GM21360 (cell line): Measurements from ENCODE around the gene MACROH2A2.
"Not testable (repeated sequence)": the region's sequence is repeated elsewhere in the genome, so short reads cannot be mapped to it uniquely, and the experiment has no call there.

Source experiments
- ATAC-seq: cut with Tn5 transposase; IDR thresholded peaks from one replicate; pipeline ENCODE4 v1.9.1; 2021; ENCODE audit warnings: mild to moderate bottlenecking, moderate library complexity; ENCODE audit not compliant: unreplicated experiment

MACROH2A2 gene

GRCh38 chr10:70097459-70097858 is 44.8 kb downstream of the MACROH2A2 start:
- ATAC-seq = no peak

GRCh38 chr10:70098271-70098670 is 45.6 kb downstream of the MACROH2A2 start:
- no peak for ATAC-seq

- not testable (repeated sequence) for ATAC-seq
Measured at GRCh38 chr10:70101068-70101562, 48.5 kb downstream of the MACROH2A2 start.

GRCh38 chr10:70101668-70102067 is 49.0 kb downstream of the MACROH2A2 start:
- no peak for ATAC-seq

GRCh38 chr10:70106958-70107791 is 54.5 kb downstream of the MACROH2A2 start:
- ATAC-seq = no peak

GRCh38 chr10:70109064-70109729 is 56.6 kb downstream of the MACROH2A2 start:
- ATAC-seq = no peak

- ATAC-seq = no peak
Measured at GRCh38 chr10:70111496-70111895, 58.9 kb downstream of the MACROH2A2 start.

- ATAC-seq = no peak
Measured at GRCh38 chr10:70112071-70112470, 59.4 kb downstream of the MACROH2A2 start.

- no peak for ATAC-seq
Measured at GRCh38 chr10:70114902-70115301, 62.3 kb downstream of the MACROH2A2 start.

GRCh38 chr10:70115948-70116682 is 63.5 kb downstream of the MACROH2A2 start:
- no peak for ATAC-seq

GRCh38 chr10:70117646-70118045 is 65.0 kb downstream of the MACROH2A2 start:
- ATAC-seq = no peak

GRCh38 chr10:70118196-70118595 is 65.5 kb downstream of the MACROH2A2 start:
- no peak for ATAC-seq

- no peak for ATAC-seq
Measured at GRCh38 chr10:70119197-70119596, 66.6 kb downstream of the MACROH2A2 start.

GRCh38 chr10:70119623-70120022 is 67.0 kb downstream of the MACROH2A2 start:
- no peak for ATAC-seq

- no peak for ATAC-seq
Measured at GRCh38 chr10:70120417-70120816, 67.8 kb downstream of the MACROH2A2 start.

- ATAC-seq = no peak
Measured at GRCh38 chr10:70121281-70121949, 68.8 kb downstream of the MACROH2A2 start.

- ATAC-seq = no peak
Measured at GRCh38 chr10:70122742-70123141, 70.1 kb downstream of the MACROH2A2 start.

- not testable (repeated sequence) for ATAC-seq
Measured at GRCh38 chr10:70123166-70123565, 70.5 kb downstream of the MACROH2A2 start.

GRCh38 chr10:70123817-70124216 is 71.2 kb downstream of the MACROH2A2 start:
- ATAC-seq = no peak

- ATAC-seq = no peak
Measured at GRCh38 chr10:70124415-70124814, 71.8 kb downstream of the MACROH2A2 start.

GRCh38 chr10:70124918-70125317 is 72.3 kb downstream of the MACROH2A2 start:
- ATAC-seq = no peak
